GM23248 (cell line): Measurements from ENCODE around the gene UBASH3B. TPM values are rescaled to one million over a fixed set of nuclear protein-coding genes. Genes with fewer than 3 reads are reported as not detected.

Experiments used
- DNase-seq: peaks from one replicate; pipeline ENCODE4 v3.0.0-alpha.2; 2015
- H2AFZ ChIP-seq: fragments of 200-600 bp; sonication (generic); 2 replicates; pipeline ENCODE4 v1.6.1; 2016; ENCODE audit warnings: antibody characterized with exemption
- H3F3A ChIP-seq: fragments of 200-600 bp; sonication (generic); 2 replicates; pipeline ENCODE4 v1.6.1; 2016; ENCODE audit warnings: mild to moderate bottlenecking, antibody characterized with exemption, mixed run types; ENCODE audit not compliant: insufficient read depth
- H3K27ac ChIP-seq: fragments of 200-600 bp; sonication (generic); 2 replicates; pipeline ENCODE4 v1.5.1; 2016; ENCODE audit warnings: mild to moderate bottlenecking
- H3K27me3 ChIP-seq: fragments of 200-600 bp; sonication (generic); replicated peaks from 2 replicates; pipeline ENCODE4 v1.6.1; 2016; ENCODE audit warnings: mild to moderate bottlenecking; ENCODE audit not compliant: insufficient read depth
- H3K36me3 ChIP-seq: fragments of 200-600 bp; sonication (generic); 2 replicates; pipeline ENCODE4 v1.6.1; 2016; ENCODE audit warnings: low read depth, mild to moderate bottlenecking
- H3K4me1 ChIP-seq: fragments of 200-600 bp; sonication (generic); 2 replicates; pipeline ENCODE4 v1.6.1; 2016; ENCODE audit warnings: mild to moderate bottlenecking; ENCODE audit not compliant: insufficient read depth
- H3K4me2 ChIP-seq: fragments of 200-600 bp; sonication (generic); one replicate; pipeline ENCODE4 v1.6.1; 2016; ENCODE audit warnings: mild to moderate bottlenecking; ENCODE audit not compliant: unreplicated experiment
- H3K4me3 ChIP-seq: fragments of 200-600 bp; sonication (generic); 2 replicates; pipeline ENCODE4 v1.5.1; 2016; ENCODE audit warnings: mild to moderate bottlenecking
- H3K79me2 ChIP-seq: fragments of 200-600 bp; sonication (generic); 2 replicates; pipeline ENCODE4 v1.6.1; 2016; ENCODE audit warnings: mild to moderate bottlenecking; ENCODE audit not compliant: insufficient read depth
- H3K9ac ChIP-seq: fragments of 200-600 bp; sonication (generic); 2 replicates; pipeline ENCODE4 v1.6.1; 2016; ENCODE audit warnings: mild to moderate bottlenecking
- H3K9me2 ChIP-seq: fragments of 200-600 bp; sonication (generic); 2 replicates; pipeline ENCODE4 v1.6.1; 2016; ENCODE audit warnings: mixed run types, mild to moderate bottlenecking, moderate library complexity; ENCODE audit not compliant: insufficient read depth
- H3K9me3 ChIP-seq: fragments of 200-600 bp; sonication (generic); one replicate; pipeline ENCODE4 v1.6.1; 2017; ENCODE audit warnings: low read depth
- H4K20me1 ChIP-seq: fragments of 200-600 bp; sonication (generic); 2 replicates; pipeline ENCODE4 v1.6.0; 2016; ENCODE audit not compliant: insufficient read depth
- EZH2 ChIP-seq: fragments of 200-600 bp; sonication (generic); IDR thresholded peaks from 2 replicates; pipeline ENCODE4 v1.6.1; 2018; ENCODE audit warnings: antibody characterized with exemption, mild to moderate bottlenecking; ENCODE audit not compliant: insufficient read depth, poor library complexity, severe bottlenecking
- EZH2phosphoT487 ChIP-seq: fragments of 200-600 bp; sonication (generic); IDR thresholded peaks from 2 replicates; pipeline ENCODE4 v1.6.1; 2018; ENCODE audit warnings: antibody characterized with exemption, moderate library complexity, mild to moderate bottlenecking, low read depth; ENCODE audit not compliant: insufficient read depth
- WGBS, 2 experiments: methylation state at CpG; one replicate each; pipeline ENCODE4 v1.1.6; 2015 to 2017; ENCODE audit warnings: low lambda C conversion rate in 2 of 2, low coverage in 1 of 2; ENCODE audit errors: missing lambda C conversion rate in 2 of 2; 5-methylcytosine and 5-hydroxymethylcytosine counted together
- in situ Hi-C: fragments of 300-500 bp; cut with MboI; formaldehyde crosslinking; loops from 2 replicates; pipeline ENCODE4 v1.15.0; 2020
- polyA plus RNA-seq: library from polyadenylated mRNA; unstranded; fragments of >200 nt; fragmentation: Nextera tagmentation; extraction: Ambion mirVana; gene quantifications from 2 replicates; pipeline ENCODE4 v1.2.1, GENCODE V29; 2016
- total RNA-seq: library from RNA; depleted of rRNA; stranded (reverse); fragments of >200 nt; shearing (Covaris generic); gene quantifications from 2 replicates; pipeline ENCODE4 v1.2.3, GENCODE V29; 2014

The UBASH3B gene
- total and polyA plus RNA-seq, 2 experiments from 2014 or later: 15.5 to 19.7 TPM

- WGBS, 2 experiments: 0 to 5% methylated on average over 2 of the region's 2 CpGs
- Histone ChIP-seq H3K9ac (peak overlapping the region; percentile 64), H4K20me1 (no peaks in the 10 kb centered on the region), H3K79me2 (no peaks in the 10 kb centered on the region), H3K36me3 (peaks cover 17% of the 10 kb centered on the region; the same call in 1 of the 2 replicates), H3K4me1 (peaks cover 34% of the 10 kb centered on the region), H3F3A (peaks cover 41% of the 10 kb centered on the region), H3K4me2 (peak overlapping the region; percentile 9), H3K27me3 (no peaks in the 10 kb centered on the region), H3K9me3 (no peaks in the 10 kb centered on the region), H2AFZ (peak overlapping the region; percentile 52), H3K27ac (peak overlapping the region; percentile 89), H3K9me2 (no peaks in the 10 kb centered on the region), H3K4me3 (no peak overlapping the region)
- in situ Hi-C loops: no loop called here
- TF ChIP-seq EZH2phosphoT487 (no peak), EZH2 (no peak)
- DNase-seq: peak; percentile 92
Measured at GRCh38 chr11:122803306-122803705, 147.8 kb downstream of the UBASH3B start.

- H3K9me2 ChIP-seq: no peaks in the 10 kb centered on the region
- peak overlapping the region; percentile 64 for H3K9ac ChIP-seq
- in situ Hi-C loops: no loop called here
- no peaks in the 10 kb centered on the region for H3K79me2 ChIP-seq
- H3K4me2 ChIP-seq: peak overlapping the region; percentile 9
- peaks cover 38% of the 10 kb centered on the region for H3K4me1 ChIP-seq
- no peak overlapping the region for H3K4me3 ChIP-seq
- H3F3A ChIP-seq: peaks cover 44% of the 10 kb centered on the region
- peak overlapping the region; percentile 89 for H3K27ac ChIP-seq
- 0 out of 2 replicates have a peak overlapping the region, but pooled peaks have one; percentile 1 for H2AFZ ChIP-seq
- no peaks in the 10 kb centered on the region for H3K27me3 ChIP-seq
- peak; percentile 43 for DNase-seq
- peaks cover 17% of the 10 kb centered on the region; the same call in 1 of the 2 replicates for H3K36me3 ChIP-seq
- H4K20me1 ChIP-seq: no peaks in the 10 kb centered on the region
- 68 to 73% methylated on average over 5 of the region's 5 CpGs for WGBS, 2 experiments
- TF ChIP-seq EZH2 (no peak), EZH2phosphoT487 (no peak)
- no peaks in the 10 kb centered on the region for H3K9me3 ChIP-seq
Measured at GRCh38 chr11:122803716-122804115, 148.2 kb downstream of the UBASH3B start.

- Histone ChIP-seq H3K4me2 (peak overlapping the region; percentile 9), H3K9ac (peak overlapping the region; percentile 64), H3F3A (peaks cover 49% of the 10 kb centered on the region), H4K20me1 (no peaks in the 10 kb centered on the region), H3K27ac (peak overlapping the region; percentile 89), H3K4me1 (peaks cover 42% of the 10 kb centered on the region), H3K36me3 (peaks cover 17% of the 10 kb centered on the region; the same call in 1 of the 2 replicates), H3K9me3 (no peaks in the 10 kb centered on the region), H3K27me3 (no peaks in the 10 kb centered on the region), H3K4me3 (no peak overlapping the region), H3K79me2 (no peaks in the 10 kb centered on the region), H3K9me2 (no peaks in the 10 kb centered on the region), H2AFZ (0 out of 2 replicates have a peak overlapping the region, but pooled peaks have one; percentile 1)
- 65 to 66% methylated on average over 4 of the region's 4 CpGs for WGBS, 2 experiments
- DNase-seq: peak; percentile 88
- in situ Hi-C loops: no loop called here
- TF ChIP-seq EZH2phosphoT487 (no peak), EZH2 (no peak)
Measured at GRCh38 chr11:122804161-122804560, 148.6 kb downstream of the UBASH3B start.

- Histone ChIP-seq H3K79me2 (no peaks in the 10 kb centered on the region), H3K9me3 (no peaks in the 10 kb centered on the region), H3K9ac (peak overlapping the region; percentile 40; the same call in 1 of the 2 replicates), H3K9me2 (no peaks in the 10 kb centered on the region), H3K4me2 (no peak overlapping the region), H2AFZ (no peak overlapping the region), H4K20me1 (no peaks in the 10 kb centered on the region), H3K4me3 (no peak overlapping the region), H3F3A (peaks cover 51% of the 10 kb centered on the region), H3K27ac (peak overlapping the region; percentile 89), H3K4me1 (peaks cover 49% of the 10 kb centered on the region), H3K27me3 (no peaks in the 10 kb centered on the region), H3K36me3 (peaks cover 13% of the 10 kb centered on the region; the same call in 1 of the 2 replicates)
- peak; percentile 57 for DNase-seq
- TF ChIP-seq EZH2 (no peak), EZH2phosphoT487 (no peak)
- in situ Hi-C loops: no loop called here
- WGBS, 2 experiments: 85 to 86% methylated on average over 6 of the region's 6 CpGs
Measured at GRCh38 chr11:122804796-122805195, 149.3 kb downstream of the UBASH3B start.
